ENCODE data around the gene MTHFD1.

MTHFD1 gene

DNA sequence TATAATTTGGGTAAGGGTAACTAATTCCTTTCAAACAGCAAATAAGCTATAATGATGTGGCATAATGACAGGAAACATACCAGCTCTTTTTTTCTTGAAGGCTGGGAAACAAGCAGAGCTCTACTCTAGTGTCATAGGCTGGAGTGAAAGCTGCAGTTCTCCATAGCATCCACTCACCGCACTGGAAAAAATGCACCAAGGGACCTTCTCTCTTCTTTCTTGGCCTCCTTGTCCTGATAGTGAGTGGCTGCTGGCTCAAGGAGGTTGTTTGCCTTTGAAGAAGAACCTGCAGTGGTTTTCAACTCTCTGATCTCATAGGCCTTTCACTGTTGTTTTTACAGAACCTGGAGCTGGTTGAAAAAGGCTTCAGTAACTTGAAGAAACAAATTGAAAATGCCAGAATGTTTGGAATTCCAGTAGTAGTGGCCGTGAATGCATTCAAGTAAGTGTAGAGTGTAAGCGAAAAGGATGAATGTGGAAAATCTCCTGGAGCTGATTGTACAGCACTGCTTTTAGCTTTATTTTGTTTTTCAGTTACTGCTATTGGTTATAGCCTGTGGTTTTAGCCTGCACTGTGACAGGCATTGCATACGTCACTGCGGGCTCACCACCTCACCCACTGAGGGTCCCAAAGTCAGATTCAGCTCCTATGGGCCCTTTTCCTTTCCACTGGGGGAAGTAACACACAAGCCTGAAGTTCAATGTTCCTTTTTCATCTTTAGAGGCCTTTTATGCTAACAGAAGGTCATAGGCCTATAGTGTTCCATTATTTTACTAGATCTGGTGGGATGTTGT is 59.9 kb downstream of the MTHFD1 start:
- DNase-seq = peak; percentile 34

DNA sequence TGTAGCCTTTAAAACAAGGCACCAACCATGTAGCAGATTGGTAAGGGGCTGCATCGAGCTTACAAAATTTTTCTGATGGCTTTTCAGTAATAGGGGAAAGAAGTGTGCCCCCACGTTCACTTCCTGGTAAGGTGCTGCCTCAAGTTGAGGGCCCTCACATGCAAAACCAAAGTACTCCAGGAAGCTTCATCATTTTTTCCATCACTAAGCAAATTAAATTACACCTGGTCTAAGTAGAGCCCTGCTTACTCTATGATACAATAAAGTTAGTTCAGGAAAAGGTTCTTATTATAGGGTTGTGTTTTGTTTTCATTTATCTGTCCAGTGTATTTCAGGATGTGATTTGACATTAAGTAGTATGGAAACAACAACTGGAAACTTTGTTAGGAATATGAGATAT is 62.1 kb downstream of the MTHFD1 start:
- DNase-seq = no peak

DNA sequence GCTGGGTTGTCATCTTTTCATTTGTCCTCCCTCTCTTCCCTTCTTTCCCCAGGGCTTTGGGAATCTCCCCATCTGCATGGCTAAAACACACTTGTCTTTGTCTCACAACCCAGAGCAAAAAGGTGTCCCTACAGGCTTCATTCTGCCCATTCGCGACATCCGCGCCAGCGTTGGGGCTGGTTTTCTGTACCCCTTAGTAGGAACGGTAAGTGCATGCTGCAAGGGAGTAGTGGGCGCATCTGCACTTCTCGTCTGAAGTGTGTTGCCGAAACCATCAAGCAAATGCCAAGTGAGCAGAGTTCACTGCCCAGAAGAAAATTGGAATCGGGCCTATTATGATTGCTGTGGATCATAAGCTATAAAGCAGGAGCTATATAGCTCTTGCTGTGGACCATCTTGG is 66.5 kb downstream of the MTHFD1 start:
- no peak for DNase-seq

DNA sequence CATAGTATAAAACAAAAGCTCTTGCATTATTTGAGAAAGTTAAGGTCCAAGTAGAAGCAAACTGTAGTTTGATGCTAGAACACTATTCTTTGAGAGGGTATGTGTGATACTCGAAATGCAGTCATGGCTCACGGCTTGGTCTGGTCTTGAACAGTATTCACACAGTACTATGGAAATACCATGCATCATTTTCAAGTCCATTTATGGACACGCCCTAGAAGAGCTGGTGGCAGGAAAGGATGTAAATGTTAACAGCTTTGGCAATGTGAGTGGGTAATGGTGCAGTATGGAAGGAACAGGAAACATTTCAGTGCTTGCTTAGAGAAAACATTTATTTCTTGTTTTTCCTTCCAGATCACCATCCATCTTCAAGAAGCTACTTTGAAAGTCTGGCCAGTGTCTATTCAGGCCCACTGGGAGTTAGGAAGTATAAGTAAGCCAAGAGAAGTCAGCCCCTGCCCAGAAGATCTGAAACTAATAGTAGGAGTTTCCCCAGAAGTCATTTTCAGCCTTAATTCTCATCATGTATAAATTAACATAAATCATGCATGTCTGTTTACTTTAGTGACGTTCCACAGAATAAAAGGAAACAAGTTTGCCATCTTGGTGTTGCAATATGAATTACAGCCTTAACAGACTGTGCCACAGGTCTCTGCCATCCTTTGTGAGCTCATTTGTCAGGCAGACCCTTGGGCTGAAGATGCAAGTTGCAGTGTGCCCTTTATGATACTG is 71.4 kb downstream of the MTHFD1 start:
- DNase-seq = no peak

DNA sequence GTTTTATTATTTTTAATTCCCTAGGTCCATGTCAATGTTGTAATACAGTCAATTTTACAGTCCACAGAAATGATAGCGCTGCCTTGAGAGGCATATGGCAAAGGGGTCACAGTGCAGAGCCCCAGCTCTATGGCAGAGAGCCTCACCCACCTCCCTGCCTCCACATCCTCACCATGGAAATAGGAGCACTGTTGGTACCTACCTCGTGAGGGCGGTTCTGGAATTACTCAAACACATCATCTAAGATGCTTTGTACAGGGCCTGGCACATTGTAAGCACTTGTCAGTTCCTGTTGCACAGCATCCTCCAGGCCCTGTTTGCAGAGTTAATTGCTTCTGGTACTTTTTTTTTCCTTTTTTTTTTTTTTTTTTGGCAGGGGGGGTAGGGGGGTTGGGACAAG is 73.1 kb downstream of the MTHFD1 start:
- no peak for DNase-seq

DNA sequence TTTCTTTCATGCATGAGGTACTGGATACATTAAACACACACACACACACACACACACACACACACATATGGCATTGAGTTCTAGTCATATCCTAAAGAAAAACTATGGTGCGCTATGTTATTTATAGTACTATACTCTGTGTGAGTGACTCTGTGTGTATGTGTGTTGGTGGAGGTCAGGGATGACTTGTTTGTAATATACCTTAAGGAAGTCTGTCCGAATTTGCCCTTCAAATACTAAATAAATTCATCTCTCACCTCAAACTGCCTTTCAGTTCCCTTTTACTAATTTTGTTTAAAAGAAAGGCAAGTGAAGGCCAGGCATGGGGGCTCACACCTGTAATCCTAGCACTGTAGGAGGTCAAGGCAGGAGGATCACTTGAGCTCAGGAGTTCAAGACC is 75.0 kb downstream of the MTHFD1 start:
- DNase-seq = no peak

DNA sequence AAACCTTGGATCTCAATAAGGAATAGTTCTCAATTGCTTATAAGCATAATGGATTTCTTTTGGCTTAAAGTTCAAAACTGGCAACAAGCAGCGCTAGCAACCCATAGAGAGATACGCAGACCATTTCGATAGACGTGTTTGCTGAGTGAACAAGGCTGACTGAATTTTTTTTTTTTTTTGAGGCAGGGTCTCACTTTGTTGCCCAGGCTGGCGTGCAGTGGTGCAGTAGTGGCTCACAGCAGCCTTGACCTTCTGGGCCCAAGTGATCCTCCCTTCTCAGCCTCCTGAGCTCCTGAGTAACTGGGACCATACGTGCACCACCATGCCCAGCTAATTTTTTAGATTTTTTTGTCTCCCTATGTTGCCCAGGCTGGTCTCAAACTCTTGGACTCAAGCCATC is 75.7 kb downstream of the MTHFD1 start:
- no peak for DNase-seq

DNA sequence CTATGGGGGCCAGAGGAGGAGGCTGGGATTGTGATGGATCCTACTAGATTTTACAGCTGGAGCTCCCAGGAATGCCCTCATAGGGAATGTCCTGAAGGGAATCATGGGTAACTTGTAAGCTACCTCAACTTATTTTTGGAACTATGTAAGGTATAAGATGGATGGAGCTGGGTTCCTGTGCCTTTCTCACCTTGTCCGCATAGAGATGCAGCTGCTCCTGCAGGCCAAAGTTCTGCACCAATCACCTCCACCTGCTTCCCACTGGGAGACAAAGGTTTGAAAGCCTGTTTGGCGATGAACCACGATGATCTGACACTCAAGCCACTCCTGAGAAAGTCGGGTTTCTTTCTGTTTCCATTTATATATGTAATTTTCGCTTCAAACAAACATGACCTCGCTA is 76.5 kb downstream of the MTHFD1 start:
- DNase-seq = no peak

DNA sequence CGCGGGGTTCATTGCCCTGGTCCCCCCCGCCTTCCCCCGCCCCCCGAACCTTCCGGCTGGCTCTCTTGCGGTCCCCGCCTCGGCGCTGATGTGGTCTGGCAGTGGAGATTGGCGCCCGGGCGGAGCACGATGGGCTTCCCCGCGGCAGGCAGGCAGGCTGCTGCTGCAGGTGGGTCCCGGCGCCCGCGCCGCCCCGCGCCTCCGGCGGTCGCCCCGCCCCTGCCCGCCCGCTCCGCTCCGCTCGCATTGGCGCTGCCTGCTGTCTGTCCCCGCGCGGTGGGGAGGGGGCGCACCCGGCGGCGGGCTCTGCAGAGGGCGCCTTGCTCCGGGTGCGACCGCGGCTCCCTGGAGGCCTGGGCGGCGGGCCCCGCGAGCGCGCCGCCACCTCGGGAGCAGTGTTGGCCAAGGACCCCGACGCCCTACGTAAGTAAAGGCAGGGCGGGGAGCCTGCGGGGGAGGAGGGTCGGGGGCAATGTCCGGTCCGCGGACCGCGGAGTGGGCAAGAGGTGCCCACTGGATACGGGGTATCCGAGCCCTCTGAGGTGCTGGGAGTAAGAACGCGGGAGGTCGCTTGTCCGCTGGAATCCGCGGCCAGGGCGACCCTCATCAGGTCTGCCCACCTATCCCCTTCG is 77.2 kb downstream of the MTHFD1 start, which contains the start of gene AKAP5:
Gene AKAP5 (plus strand): TSS at position 309 of the 632 bp plus-strand sequence. CDS start 2,896 bp downstream, outside the sequence.
- DNase-seq = peak; percentile 42

DNA sequence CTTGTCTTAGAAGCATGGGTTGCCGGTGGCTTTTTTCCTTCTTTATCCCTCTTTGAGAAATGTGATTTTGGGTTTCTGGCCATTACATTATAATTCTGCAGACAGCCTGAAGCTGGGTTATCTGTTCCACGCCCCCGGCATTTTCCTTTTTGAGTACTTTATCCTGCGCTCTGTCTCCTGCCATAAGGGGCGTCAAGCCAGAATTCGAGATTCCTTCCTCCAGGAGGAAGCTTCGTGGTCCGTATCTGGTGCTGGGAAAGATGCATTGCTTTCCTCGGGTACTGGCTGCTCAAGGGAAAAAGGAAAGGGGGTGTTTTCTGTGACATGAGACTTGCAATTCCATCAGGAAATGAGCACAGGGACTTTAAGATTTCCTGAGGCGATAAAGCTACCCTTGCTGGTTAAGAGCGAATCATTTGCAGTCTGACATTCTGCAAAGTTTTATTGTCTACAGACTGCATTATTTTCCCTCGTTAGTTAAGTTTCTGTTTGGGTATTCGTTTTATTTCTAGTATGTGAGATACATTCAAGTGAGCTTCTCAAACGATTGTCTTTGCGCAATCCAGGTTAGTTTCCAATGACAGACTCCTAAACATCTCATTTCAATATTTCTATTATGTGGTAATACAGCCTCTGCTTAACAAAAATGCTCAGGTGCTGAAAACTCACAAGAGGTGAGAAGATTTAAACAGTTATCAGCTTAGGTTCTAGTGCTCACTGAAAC is 77.8 kb downstream of the MTHFD1 start:
- DNase-seq = peak; percentile 64

DNA sequence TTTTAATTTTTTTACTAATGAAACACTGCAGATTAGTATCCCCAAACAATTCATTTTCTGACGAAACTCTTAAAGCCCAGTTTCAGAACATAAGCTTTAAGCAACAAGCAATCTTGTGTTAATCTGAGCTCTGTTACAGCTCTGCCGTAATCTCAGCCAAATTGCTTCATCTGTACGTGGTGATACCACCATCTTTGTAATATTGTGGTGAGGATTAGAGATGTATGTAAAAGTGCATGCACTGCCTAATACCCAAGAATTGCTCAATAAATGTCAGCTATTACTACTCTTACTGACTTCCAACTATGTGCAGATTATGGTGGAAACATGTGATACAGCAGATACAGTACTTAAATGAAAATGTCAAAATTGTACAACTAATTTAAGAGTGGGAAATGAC is 78.9 kb downstream of the MTHFD1 start:
- DNase-seq = no peak

DNA sequence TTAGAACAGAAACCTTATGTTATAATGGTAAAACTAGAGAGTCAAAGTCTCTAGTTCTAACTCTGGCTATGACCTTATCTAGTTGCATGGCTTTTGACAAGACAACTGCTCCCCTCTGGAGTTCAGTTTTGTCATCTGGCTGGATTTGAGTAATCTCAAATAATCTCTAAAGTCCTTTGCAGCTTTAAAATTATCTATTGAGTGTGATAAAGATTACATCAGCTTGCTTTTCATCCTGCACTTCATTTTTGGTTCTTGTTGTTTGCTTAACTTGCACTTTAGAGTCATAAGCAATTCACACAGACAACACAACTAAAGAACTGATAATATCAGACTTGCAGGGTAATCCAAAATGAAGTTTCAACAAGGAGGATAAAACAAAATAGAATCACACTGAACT is 79.4 kb downstream of the MTHFD1 start:
- DNase-seq = no peak

DNA sequence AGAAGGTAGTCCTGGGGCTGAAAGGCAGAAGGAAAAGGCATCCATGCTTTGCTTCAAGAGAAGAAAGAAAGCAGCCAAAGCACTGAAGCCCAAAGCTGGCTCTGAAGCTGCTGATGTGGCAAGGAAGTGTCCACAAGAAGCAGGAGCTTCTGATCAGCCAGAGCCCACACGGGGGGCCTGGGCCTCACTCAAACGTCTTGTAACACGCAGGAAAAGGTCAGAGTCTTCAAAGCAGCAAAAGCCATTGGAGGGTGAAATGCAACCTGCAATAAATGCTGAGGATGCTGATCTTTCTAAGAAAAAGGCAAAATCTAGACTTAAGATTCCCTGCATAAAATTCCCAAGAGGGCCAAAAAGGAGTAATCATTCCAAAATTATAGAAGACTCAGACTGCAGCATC is 80.3 kb downstream of the MTHFD1 start:
- no peak for DNase-seq

DNA sequence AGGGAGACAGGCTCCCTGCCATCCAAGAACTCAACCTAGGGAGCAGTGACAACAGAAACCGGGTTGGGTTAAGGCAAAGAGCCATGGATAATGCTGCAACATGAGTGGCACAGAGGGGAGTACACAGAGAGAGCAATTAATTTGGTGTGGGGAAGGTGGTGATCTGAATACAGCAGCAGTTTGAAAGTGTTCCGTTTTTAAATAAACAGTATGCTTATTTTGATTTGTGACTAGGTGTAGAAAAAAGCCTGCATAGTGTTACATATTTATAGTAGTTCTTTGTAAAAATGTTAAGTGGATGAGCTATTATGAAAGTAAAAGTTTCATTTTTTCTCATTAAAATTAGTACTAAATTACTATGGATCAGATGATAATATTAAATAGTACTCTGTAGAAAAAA is 85.9 kb downstream of the MTHFD1 start:
- no peak for DNase-seq

DNA sequence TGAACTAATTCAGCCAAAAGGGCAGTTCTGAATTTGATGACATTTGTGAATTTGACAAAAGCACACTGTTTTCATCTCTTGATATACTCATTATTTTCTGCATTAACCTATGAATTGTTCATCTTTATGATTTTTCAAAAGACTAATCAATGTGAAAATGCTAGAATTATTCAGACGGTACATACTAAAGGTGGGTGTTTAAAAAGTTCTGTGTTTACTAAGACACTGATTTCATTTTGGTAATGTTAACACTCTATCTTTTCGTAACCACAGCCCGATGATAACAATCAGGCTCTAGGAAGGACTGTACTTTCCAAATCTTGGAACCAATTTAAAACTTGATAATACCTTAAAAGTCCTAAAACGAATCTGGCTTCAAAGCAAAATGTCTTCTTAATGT is 86.5 kb downstream of the MTHFD1 start:
- no peak for DNase-seq

DNA sequence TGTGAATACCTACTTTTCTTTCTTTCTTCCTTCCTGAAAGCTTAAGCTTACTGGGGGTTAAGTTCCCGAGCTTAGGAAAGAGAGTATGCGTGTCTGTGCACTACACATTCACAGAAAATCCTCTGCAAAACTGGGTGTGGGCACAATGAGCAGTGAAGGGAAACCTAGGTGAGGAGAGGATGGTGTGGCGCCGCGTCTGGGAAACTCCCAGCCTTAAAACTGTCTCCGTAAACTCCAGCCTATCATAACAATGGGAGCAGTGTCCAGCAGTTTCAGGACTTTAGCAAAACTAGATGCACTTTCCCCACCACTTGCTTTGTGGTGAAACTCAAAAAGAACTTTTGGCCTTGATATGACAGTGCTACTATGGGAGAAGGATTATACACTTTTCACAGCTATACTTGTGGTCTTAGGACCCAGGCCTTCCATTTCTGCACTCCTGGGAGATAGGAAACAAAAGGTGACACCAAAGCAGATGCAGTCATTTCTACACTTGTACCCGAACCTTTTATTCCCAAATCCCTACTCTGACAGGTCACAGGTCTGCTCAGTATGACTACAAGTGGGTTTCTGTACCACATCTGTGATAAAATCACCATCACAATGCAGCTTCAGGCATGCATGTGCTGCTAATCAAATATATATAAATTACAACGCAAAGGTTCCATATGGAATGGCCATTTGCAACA is 87.6 kb downstream of the MTHFD1 start:
- DNase-seq = no peak

DNA sequence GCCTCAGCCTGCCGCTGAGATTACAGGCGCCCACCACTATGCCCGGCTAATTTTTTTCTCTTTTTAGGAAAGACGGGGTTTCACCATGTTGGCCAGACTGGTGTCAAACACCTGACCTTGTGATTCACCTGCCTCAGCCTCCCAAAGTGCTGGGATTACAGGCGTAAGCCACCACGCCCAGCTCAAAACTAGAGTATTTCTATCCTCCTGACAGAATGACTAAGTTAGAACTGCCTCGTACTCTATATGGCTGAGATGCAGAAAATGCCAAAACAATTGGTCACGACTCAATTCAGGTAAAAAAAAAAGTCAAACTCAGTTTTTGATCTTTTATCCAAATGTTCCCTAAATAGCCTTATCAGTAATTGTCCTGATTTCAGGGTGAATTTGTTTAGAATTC is 88.3 kb downstream of the MTHFD1 start:
- no peak for DNase-seq

DNA sequence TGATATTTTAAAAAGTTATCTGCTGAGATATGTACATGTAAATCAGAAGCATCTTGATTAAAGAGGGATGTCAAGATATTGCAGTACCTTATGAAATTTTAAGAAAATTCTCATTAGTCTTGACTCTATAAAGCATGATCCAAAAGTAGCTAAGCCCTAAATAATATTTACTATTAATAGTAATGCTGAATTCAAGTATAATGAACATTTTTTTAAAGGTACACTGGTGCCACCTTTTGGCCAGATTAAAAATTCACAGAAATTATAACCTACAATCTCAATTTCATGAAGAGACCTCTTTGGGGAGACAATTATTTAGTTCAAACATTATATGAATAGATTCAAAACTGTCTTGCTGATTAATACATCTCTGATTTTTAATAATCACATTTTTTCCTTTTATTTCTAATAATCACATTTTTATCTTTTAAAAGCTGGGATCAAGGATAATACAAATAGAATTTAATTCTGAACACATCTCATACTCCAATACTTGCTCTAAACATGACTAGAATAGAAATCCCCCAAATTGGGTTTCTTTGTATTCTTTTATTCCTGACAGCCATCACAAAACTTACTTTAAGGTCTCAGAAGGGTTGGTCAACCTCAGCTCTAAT is 90.6 kb downstream of the MTHFD1 start:
- peak; percentile 43 for DNase-seq

DNA sequence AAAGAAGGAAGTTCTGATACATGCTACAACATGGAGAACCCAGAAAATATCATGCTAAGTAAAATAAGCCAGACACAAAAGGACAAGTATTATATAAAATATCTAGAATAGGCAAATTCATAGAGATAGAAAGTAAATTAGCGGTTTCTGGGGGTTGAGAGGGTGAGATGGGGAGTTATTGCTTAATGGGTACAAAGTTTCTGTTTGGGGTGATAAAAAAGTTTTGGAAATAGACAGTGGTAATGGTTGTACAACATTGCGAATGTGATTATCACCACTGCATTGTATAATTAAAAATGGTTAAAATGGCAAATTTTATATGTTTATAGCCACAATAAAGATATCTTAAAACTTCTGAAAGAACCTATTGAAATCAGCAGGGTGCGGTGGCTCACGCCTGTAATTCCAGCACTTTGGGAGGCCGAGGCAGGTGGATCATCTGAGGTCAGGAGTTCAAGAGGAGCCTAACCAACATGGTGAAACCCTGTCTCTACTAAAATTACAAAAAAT is 100.5 kb downstream of the MTHFD1 start:
- DNase-seq = no peak

DNA sequence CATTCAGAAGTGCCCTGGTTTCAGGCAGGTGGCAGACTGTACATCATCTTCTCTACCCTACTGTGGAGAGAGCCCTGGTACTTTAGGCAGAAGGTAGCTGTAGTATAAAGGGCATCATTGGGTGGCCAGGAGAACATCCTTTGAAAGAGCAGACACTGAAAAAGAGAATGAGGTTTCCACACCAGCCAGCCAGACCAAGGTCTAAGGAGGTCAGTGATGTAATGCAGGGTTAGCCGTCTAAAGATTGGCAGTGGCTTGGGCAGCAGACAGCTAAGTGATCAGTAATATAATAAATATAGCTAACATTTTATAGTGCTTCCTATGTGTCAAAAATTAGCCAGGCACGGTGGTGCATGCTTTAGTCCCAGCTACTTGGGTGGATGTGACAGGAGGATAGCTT is 103.5 kb downstream of the MTHFD1 start:
- no peak for DNase-seq

DNA sequence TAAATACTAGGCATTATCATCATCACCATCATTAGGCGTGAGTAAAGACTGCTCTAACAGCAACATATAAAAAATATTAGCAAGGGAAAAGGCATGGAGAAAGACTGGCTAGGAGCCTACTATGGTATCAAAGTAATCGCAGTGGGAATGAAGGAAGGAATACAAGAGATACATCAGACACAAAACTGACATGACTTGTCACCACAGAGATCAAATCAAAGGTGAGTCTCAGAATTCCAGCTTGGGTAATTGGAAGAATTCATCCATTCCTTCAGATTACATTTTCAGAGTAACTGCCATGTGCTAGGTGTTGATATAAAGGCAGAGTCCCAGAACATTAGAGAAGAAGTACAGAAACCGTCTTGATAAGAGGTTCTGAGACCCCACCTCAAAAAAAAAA is 105.3 kb downstream of the MTHFD1 start:
- DNase-seq = no peak

DNA sequence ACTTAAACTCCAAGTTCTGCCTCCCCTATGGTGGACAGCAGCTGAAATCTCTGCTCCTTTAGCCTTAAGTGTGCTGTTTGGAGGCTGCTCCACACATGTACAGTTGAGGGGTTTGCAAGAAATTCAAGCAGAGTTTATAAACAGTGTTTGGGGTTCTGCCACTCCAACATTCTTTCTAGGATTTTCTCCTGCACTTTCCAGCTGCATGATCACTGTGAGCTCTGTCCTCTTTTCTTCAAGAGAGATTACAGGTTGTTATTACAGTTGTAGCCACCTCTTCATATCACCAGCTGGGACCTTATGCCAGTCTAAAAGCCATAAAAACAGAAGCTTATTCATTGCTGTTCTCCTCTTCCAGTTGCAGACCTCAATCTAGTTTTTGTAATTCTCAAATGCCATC is 107.1 kb downstream of the MTHFD1 start:
- DNase-seq = no peak

All from fibroblast of skin of back (primary cell).